MG63 (cell line): ENCODE results near the gene TRIM66. TPM values are rescaled to one million over a fixed set of nuclear protein-coding genes. Genes with fewer than 3 reads are reported as not detected.

Experiments
- DNase-seq: peaks from one replicate; pipeline ENCODE4 v3.0.0-alpha.2; 2020
- H3K27me3 ChIP-seq: fragments of 250-450 bp; sonication (Bioruptor Pico); 2 replicates; pipeline ENCODE4 v1.5.1; 2020; ENCODE audit warnings: mild to moderate bottlenecking, moderate library complexity
- H3K36me3 ChIP-seq: fragments of 250-450 bp; sonication (Bioruptor Pico); 2 replicates; pipeline ENCODE4 v1.5.1; 2020; ENCODE audit warnings: mild to moderate bottlenecking, moderate library complexity
- H3K4me3 ChIP-seq: fragments of 250-450 bp; sonication (Bioruptor Pico); 2 replicates; pipeline ENCODE4 v1.5.1; 2020; ENCODE audit warnings: mild to moderate bottlenecking, moderate library complexity
- H3K9me3 ChIP-seq: fragments of 250-450 bp; sonication (Bioruptor Pico); 2 replicates; pipeline ENCODE4 v1.5.1; 2020; ENCODE audit warnings: mild to moderate bottlenecking, moderate library complexity
- total RNA-seq: library from RNA; depleted of rRNA; stranded (reverse); fragments of >200 nt; shearing (Covaris generic); gene quantifications from 2 replicates; pipeline ENCODE4 v1.2.3, GENCODE V29; 2014; ENCODE audit warnings: low replicate concordance

The TRIM66 gene
- total RNA-seq, 1 experiment from 2014 or later = 1.4 TPM

- H3K4me3 ChIP-seq = no peak overlapping the region
- H3K9me3 ChIP-seq = no peaks in the 10 kb centered on the region
- no peak for DNase-seq
- H3K36me3 ChIP-seq = no peaks in the 10 kb centered on the region
- no peaks in the 10 kb centered on the region for H3K27me3 ChIP-seq
Observed at GRCh38 chr11:8612522-8612921, 69.9 kb downstream of the TRIM66 start.

- Histone ChIP-seq H3K4me3 (no peak overlapping the region), H3K9me3 (no peaks in the 10 kb centered on the region), H3K36me3 (no peaks in the 10 kb centered on the region), H3K27me3 (no peaks in the 10 kb centered on the region)
- DNase-seq = no peak
Observed at GRCh38 chr11:8610532-8611116, 71.8 kb downstream of the TRIM66 start.

GRCh38 chr11:8608652-8609051 lies 73.8 kb downstream of the TRIM66 start:
- Histone ChIP-seq H3K4me3 (no peak overlapping the region), H3K9me3 (no peaks in the 10 kb centered on the region), H3K27me3 (no peaks in the 10 kb centered on the region), H3K36me3 (no peaks in the 10 kb centered on the region)
- DNase-seq = no peak

GRCh38 chr11:8605971-8606563 lies 76.4 kb downstream of the TRIM66 start:
- no peak for DNase-seq
- no peak overlapping the region for H3K4me3 ChIP-seq
- no peaks in the 10 kb centered on the region for H3K9me3 ChIP-seq
- no peaks in the 10 kb centered on the region for H3K27me3 ChIP-seq
- no peaks in the 10 kb centered on the region for H3K36me3 ChIP-seq

GRCh38 chr11:8604078-8604723 lies 78.3 kb downstream of the TRIM66 start:
- Histone ChIP-seq H3K4me3 (no peak overlapping the region), H3K36me3 (no peaks in the 10 kb centered on the region), H3K27me3 (no peaks in the 10 kb centered on the region), H3K9me3 (no peaks in the 10 kb centered on the region)
- peak; percentile 89 for DNase-seq

- no peak for DNase-seq
- H3K9me3 ChIP-seq = no peaks in the 10 kb centered on the region
- H3K36me3 ChIP-seq = no peaks in the 10 kb centered on the region
- no peak overlapping the region for H3K4me3 ChIP-seq
- no peaks in the 10 kb centered on the region for H3K27me3 ChIP-seq
Observed at GRCh38 chr11:8603696-8604077, 78.8 kb downstream of the TRIM66 start.

- no peak for DNase-seq
- no peaks in the 10 kb centered on the region for H3K9me3 ChIP-seq
- H3K36me3 ChIP-seq = no peaks in the 10 kb centered on the region
- no peaks in the 10 kb centered on the region for H3K27me3 ChIP-seq
- H3K4me3 ChIP-seq = no peak overlapping the region
Observed at GRCh38 chr11:8601376-8602133, 80.9 kb downstream of the TRIM66 start.

GRCh38 chr11:8598506-8598905 lies 84.0 kb downstream of the TRIM66 start:
- Histone ChIP-seq H3K9me3 (no peaks in the 10 kb centered on the region), H3K27me3 (no peaks in the 10 kb centered on the region), H3K4me3 (no peak overlapping the region), H3K36me3 (no peaks in the 10 kb centered on the region)
- DNase-seq = no peak

GRCh38 chr11:8597182-8597581 lies 85.3 kb downstream of the TRIM66 start:
- DNase-seq = no peak
- Histone ChIP-seq H3K9me3 (no peaks in the 10 kb centered on the region), H3K4me3 (no peak overlapping the region), H3K36me3 (no peaks in the 10 kb centered on the region), H3K27me3 (no peaks in the 10 kb centered on the region)

GRCh38 chr11:8596504-8597046 lies 85.9 kb downstream of the TRIM66 start:
- Histone ChIP-seq H3K4me3 (no peak overlapping the region), H3K36me3 (no peaks in the 10 kb centered on the region), H3K27me3 (no peaks in the 10 kb centered on the region), H3K9me3 (no peaks in the 10 kb centered on the region)
- peak; percentile 6 for DNase-seq

- H3K36me3 ChIP-seq = no peaks in the 10 kb centered on the region
- DNase-seq = peak; percentile 23
- no peaks in the 10 kb centered on the region for H3K9me3 ChIP-seq
- peak within 1 kb of the TSS; percentile 42 for H3K4me3 ChIP-seq
- H3K27me3 ChIP-seq = no peaks in the 10 kb centered on the region
Observed at GRCh38 chr11:8593935-8594909, 88.2 kb downstream of the TRIM66 start, which contains the start of gene STK33. Gene STK33, minus strand, starts transcription at chr11:8594228. Its CDS starts 119,323 bp downstream, at chr11:8474905.

- Histone ChIP-seq H3K36me3 (no peaks in the 10 kb centered on the region), H3K27me3 (no peaks in the 10 kb centered on the region), H3K9me3 (no peaks in the 10 kb centered on the region), H3K4me3 (peak overlapping the region; percentile 42)
- no peak for DNase-seq
Observed at GRCh38 chr11:8593455-8593854, 89.0 kb downstream of the TRIM66 start.

- Histone ChIP-seq H3K9me3 (no peaks in the 10 kb centered on the region), H3K36me3 (no peaks in the 10 kb centered on the region), H3K4me3 (no peak overlapping the region), H3K27me3 (no peaks in the 10 kb centered on the region)
- DNase-seq = no peak
Observed at GRCh38 chr11:8587915-8588314, 94.5 kb downstream of the TRIM66 start.

- no peaks in the 10 kb centered on the region for H3K36me3 ChIP-seq
- peak; percentile 59 for DNase-seq
- no peaks in the 10 kb centered on the region for H3K9me3 ChIP-seq
- no peaks in the 10 kb centered on the region for H3K27me3 ChIP-seq
- no peak overlapping the region for H3K4me3 ChIP-seq
Observed at GRCh38 chr11:8586805-8587204, 95.7 kb downstream of the TRIM66 start.

GRCh38 chr11:8586184-8586583 lies 96.3 kb downstream of the TRIM66 start:
- Histone ChIP-seq H3K4me3 (no peak overlapping the region), H3K36me3 (no peaks in the 10 kb centered on the region)
- DNase-seq = no peak

GRCh38 chr11:8584511-8584910 lies 98.0 kb downstream of the TRIM66 start:
- DNase-seq = no peak
- no peaks in the 10 kb centered on the region for H3K9me3 ChIP-seq
- no peaks in the 10 kb centered on the region for H3K27me3 ChIP-seq
- H3K4me3 ChIP-seq = no peak overlapping the region
- no peaks in the 10 kb centered on the region for H3K36me3 ChIP-seq

More at GRCh38 chr11:8586184-8586583, 96.3 kb downstream of the TRIM66 start:
- no peaks in the 10 kb centered on the region for H3K9me3 ChIP-seq
- no peaks in the 10 kb centered on the region for H3K27me3 ChIP-seq
